Measurements from ENCODE around the gene FOXJ3.

Gene FOXJ3

DNA sequence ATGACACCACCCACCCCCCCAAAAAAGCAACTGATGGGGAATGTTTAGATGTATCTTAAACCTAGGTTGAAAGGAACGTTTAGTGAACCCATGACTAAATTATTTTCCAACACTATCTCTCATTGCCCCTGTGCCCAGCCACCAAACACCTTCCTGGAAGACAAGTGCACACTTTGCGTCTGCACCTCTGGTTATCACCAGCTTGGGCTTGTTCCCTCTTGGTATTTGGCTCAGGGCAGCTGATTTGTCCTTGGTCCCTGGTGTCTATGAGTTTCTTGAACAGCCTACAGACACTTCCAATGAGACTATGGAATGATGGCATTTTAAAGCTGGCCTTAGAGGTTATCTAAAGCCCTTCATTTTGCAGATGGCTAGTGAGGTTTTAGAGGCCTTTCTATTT, 30.1 kb upstream of the FOXJ3 start:
- FAIRE-seq (no peak), DNase-seq (ENCODE audit: insufficient read length, low spot score) (no peak)
- TF ChIP-seq PAX5 (IDR thresholded peaks at IDR 0.05; ENCODE audit: insufficient read depth, low read length, severe bottlenecking) = no peak

DNA sequence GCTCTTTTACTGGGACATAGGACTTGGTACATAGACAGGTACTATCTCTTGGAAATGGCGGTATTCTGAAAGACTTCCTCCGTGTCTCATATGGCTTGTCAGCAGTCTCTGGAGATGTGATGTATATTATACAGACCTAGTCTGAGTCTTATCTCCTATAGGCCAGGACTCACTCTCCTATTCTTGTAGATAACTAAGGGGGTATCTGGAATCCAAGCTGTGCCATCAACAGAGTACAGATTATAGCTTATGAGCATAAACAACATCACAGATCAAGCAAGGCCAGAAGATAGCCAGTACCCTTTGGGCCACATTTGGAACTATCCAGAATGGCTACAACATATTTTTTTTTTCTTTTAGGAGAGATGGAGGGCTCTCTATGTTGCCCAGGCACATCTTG, 29.5 kb upstream of the FOXJ3 start:
- FAIRE-seq (no peak), DNase-seq (ENCODE audit: insufficient read length, low spot score) (no peak)
- TF ChIP-seq SPI1 (IDR thresholded peaks at IDR 0.05; ENCODE audit: low read depth, low read length) = no peak
- TF ChIP-seq PAX5 (IDR thresholded peaks at IDR 0.05; ENCODE audit: insufficient read depth, low read length, severe bottlenecking) = no peak
- no peak for TF ChIP-seq POU2F2 (IDR thresholded peaks at IDR 0.05; ENCODE audit: low read depth, low read length)
- TF ChIP-seq TAF1 (IDR thresholded peaks at IDR 0.05; ENCODE audit: low read depth, low read length) = no peak
- TF ChIP-seq POLR2AphosphoS5 (IDR thresholded peaks at IDR 0.05; ENCODE audit: low read depth, low read length) = no peak
- TF ChIP-seq POLR2A (IDR thresholded peaks at IDR 0.05; ENCODE audit: low read depth, low read length) = no peak

DNA sequence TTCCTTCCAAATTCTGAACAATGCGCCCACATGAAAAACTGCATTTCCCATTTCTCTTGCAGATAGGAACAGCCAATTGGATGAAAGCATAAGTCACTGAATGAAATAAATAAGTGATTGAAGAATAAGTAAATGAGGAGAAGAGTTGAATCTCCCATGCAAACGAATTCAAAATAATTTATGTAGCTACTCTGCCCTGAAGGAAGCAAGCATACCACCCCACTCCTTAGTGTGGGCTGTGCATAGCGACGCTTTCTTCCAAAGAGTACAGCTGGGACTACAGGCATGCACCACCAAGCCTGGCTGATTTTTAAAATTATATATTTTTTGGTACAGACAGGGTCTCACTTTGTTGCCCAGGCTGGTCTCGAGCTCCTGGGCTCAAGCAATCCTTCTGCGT, 29.1 kb upstream of the FOXJ3 start:
- DNase-seq (ENCODE audit: insufficient read length, low spot score) (no peak), FAIRE-seq (no peak)
- no peak for TF ChIP-seq POLR2A (IDR thresholded peaks at IDR 0.05; ENCODE audit: low read depth, low read length)

DNA sequence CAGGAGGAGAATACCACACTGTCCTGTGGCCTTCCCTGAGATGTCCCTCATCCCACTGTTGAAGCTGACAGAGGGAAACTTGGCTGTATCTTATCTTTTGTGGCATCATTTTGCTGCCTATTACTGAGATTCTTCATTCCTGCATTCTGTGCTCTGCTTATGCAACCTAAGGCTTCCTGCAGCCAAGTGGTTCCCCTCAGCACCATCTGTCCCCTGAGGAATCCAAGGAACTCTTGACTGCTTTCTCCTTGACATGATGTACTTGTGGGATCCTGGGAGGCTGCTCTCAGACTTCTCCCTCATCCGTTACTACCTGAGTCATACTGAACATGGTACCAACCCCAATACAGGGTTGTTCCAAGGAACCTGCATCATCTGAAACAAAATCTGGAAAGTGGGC, 24.4 kb upstream of the FOXJ3 start:
- DNase-seq (ENCODE audit: insufficient read length, low spot score) (no peak), FAIRE-seq (no peak)
- no peak for TF ChIP-seq TAF1 (IDR thresholded peaks at IDR 0.05; ENCODE audit: low read depth, low read length)

DNA sequence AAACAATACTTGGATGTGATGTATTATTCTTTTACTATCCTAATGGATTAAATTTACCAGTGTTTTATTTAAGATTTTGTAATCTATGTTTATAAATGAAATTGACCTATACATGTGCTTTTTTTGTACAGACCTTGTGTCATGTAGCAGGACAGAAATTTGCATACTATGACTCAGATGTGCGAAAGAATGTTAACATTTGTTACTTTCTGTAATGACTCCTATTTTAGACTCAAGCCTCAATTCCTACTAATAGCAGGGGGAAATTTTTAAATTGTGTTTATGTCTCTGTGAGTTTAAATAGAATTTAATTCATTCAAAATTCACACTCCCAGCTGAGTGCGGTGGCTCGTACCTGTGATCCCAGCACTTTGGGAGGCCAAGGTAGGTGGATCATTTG, 23.8 kb upstream of the FOXJ3 start:
- DNase-seq (ENCODE audit: insufficient read length, low spot score) (no peak), FAIRE-seq (no peak)
- TF ChIP-seq SPI1 (IDR thresholded peaks at IDR 0.05; ENCODE audit: low read depth, low read length) (no peak), POU2F2 (IDR thresholded peaks at IDR 0.05; ENCODE audit: low read depth, low read length) (no peak), POLR2AphosphoS5 (IDR thresholded peaks at IDR 0.05; ENCODE audit: low read depth, low read length) (no peak), TAF1 (IDR thresholded peaks at IDR 0.05; ENCODE audit: low read depth, low read length) (no peak), POLR2A (IDR thresholded peaks at IDR 0.05; ENCODE audit: low read depth, low read length) (no peak), PAX5 (IDR thresholded peaks at IDR 0.05; ENCODE audit: insufficient read depth, low read length, severe bottlenecking) (no peak)

DNA sequence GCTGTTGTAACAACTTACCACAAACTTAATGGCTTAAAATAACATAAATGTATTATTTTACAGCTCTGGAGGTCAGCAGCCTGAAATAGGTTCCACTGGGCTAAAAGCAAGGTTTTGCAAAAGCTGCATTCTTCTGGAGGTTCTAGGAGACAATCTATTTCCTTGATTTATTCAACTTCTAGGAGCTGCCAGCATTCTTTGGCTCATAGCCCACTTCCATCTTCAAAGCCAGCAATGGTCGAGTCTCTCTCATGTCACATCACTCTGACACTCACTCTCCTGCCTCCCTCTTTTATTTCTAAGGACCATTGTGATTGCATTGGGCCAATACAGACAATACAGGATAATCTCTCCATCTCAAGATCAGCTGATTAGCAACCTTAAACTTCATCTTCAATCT, 15.1 kb upstream of the FOXJ3 start:
- TF ChIP-seq SPI1 (IDR thresholded peaks at IDR 0.05; ENCODE audit: low read depth, low read length) = no peak
- no peak for TF ChIP-seq POU2F2 (IDR thresholded peaks at IDR 0.05; ENCODE audit: low read depth, low read length)
- no peak for TF ChIP-seq PAX5 (IDR thresholded peaks at IDR 0.05; ENCODE audit: insufficient read depth, low read length, severe bottlenecking)
- no peak for TF ChIP-seq POLR2A (IDR thresholded peaks at IDR 0.05; ENCODE audit: low read depth, low read length)
- no peak for TF ChIP-seq POLR2AphosphoS5 (IDR thresholded peaks at IDR 0.05; ENCODE audit: low read depth, low read length)
- no peak for DNase-seq (ENCODE audit: insufficient read length, low spot score)
- no peak for FAIRE-seq

DNA sequence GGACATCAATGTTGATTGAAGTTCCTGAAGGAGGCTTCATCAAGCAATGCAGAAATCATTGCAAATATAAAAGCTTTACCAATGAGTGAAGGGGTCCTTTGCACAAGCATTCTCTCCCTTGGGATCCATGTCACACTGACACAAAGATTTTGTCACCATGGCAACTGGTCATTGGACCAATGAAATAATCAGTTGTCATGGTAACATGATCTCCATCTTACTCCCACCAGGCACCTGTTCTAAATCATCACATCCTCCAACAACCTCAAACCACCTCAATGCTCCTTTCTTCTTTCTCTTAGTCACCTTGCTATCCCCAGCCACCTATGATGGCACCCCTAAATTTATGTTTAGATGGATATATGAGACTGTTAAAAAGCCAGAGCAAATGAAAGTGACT, 13.5 kb upstream of the FOXJ3 start:
- no peak for FAIRE-seq
- TF ChIP-seq PAX5 (IDR thresholded peaks at IDR 0.05; ENCODE audit: insufficient read depth, low read length, severe bottlenecking) = no peak
- DNase-seq (ENCODE audit: insufficient read length, low spot score) = no peak

DNA sequence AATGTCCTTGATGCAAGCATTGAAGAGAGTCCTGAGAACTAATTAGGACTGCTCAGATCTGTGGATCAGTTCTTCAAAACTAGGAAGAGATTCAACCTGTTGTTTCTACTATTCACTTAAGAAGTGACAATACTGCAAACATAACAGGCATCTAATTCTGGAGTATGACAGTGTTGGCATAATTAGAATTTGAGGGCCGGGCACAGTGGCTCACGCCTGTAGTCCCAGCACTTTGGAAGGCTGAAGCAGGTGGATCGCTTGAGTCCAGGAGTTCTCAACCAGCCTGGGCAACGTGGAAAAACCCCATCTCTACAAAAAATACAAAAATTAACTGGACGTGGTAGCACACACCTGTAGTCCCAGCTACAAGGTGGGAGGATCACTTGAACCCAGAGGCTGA, 8.0 kb upstream of the FOXJ3 start:
- FAIRE-seq (no peak), DNase-seq (ENCODE audit: insufficient read length, low spot score) (no peak)
- TF ChIP-seq SPI1 (IDR thresholded peaks at IDR 0.05; ENCODE audit: low read depth, low read length) = no peak
- no peak for TF ChIP-seq POU2F2 (IDR thresholded peaks at IDR 0.05; ENCODE audit: low read depth, low read length)
- TF ChIP-seq POLR2A (IDR thresholded peaks at IDR 0.05; ENCODE audit: low read depth, low read length) = no peak
- no peak for TF ChIP-seq POLR2AphosphoS5 (IDR thresholded peaks at IDR 0.05; ENCODE audit: low read depth, low read length)
- no peak for TF ChIP-seq TAF1 (IDR thresholded peaks at IDR 0.05; ENCODE audit: low read depth, low read length)
- no peak for TF ChIP-seq PAX5 (IDR thresholded peaks at IDR 0.05; ENCODE audit: insufficient read depth, low read length, severe bottlenecking)

DNA sequence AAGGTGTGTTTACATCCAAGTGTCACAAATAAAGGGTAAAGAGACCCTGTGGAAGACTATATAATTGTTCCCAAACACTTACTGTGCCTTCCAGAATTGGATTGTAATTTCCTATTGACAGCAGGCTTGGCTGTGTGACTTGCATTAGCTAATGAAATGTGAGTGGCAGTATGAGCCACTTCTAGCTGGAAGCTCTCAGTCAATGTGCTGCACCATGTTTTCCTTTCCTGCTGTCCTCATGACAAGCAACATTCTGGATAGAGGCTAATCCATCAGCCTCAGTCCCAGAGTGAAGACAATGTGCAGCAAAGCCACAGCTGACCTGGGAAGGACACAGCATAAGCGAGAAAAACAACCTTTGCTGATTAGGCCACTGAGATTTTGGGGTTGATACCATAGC, 5.9 kb upstream of the FOXJ3 start:
- FAIRE-seq (no peak), DNase-seq (ENCODE audit: insufficient read length, low spot score) (no peak)
- TF ChIP-seq POLR2A (IDR thresholded peaks at IDR 0.05; ENCODE audit: low read depth, low read length) (no peak), TAF1 (IDR thresholded peaks at IDR 0.05; ENCODE audit: low read depth, low read length) (no peak), POU2F2 (IDR thresholded peaks at IDR 0.05; ENCODE audit: low read depth, low read length) (no peak), SPI1 (IDR thresholded peaks at IDR 0.05; ENCODE audit: low read depth, low read length) (no peak), POLR2AphosphoS5 (IDR thresholded peaks at IDR 0.05; ENCODE audit: low read depth, low read length) (no peak), PAX5 (IDR thresholded peaks at IDR 0.05; ENCODE audit: insufficient read depth, low read length, severe bottlenecking) (no peak)

DNA sequence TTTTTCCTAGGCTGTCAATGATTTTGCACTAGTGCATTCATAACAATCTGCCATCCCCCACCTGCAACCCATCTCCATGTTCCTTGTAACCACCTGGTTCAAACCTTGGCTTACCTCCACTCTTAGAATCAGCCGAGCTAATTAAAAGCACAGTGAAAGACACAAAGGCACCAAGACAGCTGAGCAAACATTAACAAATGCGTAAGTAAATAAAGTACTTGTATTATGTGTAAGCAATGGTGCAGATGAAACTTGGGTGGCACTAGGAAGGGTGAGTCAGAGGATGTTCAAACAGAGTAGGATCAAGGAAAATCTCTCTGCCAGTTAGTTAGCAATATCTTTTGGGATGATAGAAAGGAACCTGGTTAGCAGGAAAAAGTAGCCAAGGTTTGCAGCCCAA, 5.1 kb upstream of the FOXJ3 start:
- no peak for TF ChIP-seq PAX5 (IDR thresholded peaks at IDR 0.05; ENCODE audit: insufficient read depth, low read length, severe bottlenecking)
- no peak for TF ChIP-seq POLR2A (IDR thresholded peaks at IDR 0.05; ENCODE audit: low read depth, low read length)
- TF ChIP-seq TAF1 (IDR thresholded peaks at IDR 0.05; ENCODE audit: low read depth, low read length) = no peak
- DNase-seq (ENCODE audit: insufficient read length, low spot score) = no peak
- no peak for FAIRE-seq

DNA sequence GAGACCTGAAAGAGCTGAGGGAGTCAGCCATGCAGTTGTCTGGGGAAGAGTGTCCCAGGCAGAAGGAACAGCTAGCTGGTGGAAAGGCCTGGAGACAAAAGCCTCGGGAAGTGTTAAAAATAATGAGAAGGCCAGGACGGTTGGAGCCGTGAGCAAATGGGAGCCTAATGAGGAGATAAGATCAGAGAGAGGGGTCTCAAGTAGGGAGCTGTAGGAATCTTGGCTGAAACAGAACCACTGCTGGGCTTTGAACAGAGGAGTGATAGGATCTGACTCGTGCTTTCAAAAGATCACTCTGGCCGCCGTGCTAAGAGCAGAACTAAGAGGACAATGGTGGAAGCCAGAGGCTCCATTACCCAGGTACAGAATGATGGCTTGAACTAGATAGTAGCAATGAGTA, 1.9 kb upstream of the FOXJ3 start:
- TF ChIP-seq POLR2AphosphoS5 (IDR thresholded peaks at IDR 0.05; ENCODE audit: low read depth, low read length) (no peak), POU2F2 (IDR thresholded peaks at IDR 0.05; ENCODE audit: low read depth, low read length) (no peak), SPI1 (IDR thresholded peaks at IDR 0.05; ENCODE audit: low read depth, low read length) (no peak), POLR2A (IDR thresholded peaks at IDR 0.05; ENCODE audit: low read depth, low read length) (no peak), TAF1 (IDR thresholded peaks at IDR 0.05; ENCODE audit: low read depth, low read length) (no peak), PAX5 (IDR thresholded peaks at IDR 0.05; ENCODE audit: insufficient read depth, low read length, severe bottlenecking) (no peak)
- FAIRE-seq (no peak), DNase-seq (ENCODE audit: insufficient read length, low spot score) (no peak)
